Measurements from ENCODE around the gene DPP8. TPM values are rescaled to one million over a fixed set of nuclear protein-coding genes. Genes with fewer than 3 reads are reported as not detected.

Gene DPP8
- total RNA-seq, 1 experiment from 2014 or later, result 45.9 TPM

DNA sequence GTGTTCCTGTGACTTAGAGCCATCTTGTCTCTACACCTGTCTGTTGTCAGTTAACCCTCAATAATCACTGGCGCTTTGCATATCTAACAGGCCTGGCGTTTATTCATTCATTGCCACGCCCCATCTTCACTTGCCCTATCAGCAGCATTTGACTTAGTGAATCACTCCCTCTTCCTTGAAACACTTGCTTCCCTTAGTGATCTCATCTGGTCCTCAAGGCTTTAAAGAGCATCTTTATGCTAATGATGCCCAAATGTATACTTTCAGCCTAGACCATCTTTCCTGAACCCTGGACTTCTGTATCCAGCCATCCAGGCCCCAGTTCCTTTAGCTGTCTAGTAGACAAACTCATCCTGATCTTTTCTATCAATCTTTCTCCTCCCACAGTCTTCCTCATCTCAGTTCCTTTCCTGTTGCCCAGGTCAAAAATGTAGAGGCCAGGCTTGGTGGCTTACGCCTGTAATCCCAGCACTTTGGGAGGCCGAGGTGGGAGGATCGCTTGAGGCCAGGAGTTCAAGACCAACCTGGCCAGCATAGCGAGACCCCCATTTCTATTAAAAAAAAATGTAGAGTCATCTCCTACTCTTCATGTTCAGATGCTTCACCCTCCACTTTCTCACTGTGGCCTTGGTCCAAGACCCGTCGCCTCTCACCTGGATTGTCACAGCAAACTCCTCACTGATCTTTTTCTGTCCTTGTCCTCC, 93.4 kb downstream of the DPP8 start:
- H3K36me3 Mint-ChIP-seq (ENCODE audit: insufficient read depth, unreplicated experiment), result peaks cover 17% of the 10 kb centered on the region
- peak overlapping the region; percentile 71 for H3K4me3 Mint-ChIP-seq (ENCODE audit: low read depth, unreplicated experiment)
- H3K4me1 Mint-ChIP-seq (ENCODE audit: low read depth, unreplicated experiment), result peaks cover 37% of the 10 kb centered on the region
- H3K27ac Mint-ChIP-seq (ENCODE audit: unreplicated experiment), result no peak overlapping the region
- no peaks in the 10 kb centered on the region for H3K9me3 Mint-ChIP-seq (ENCODE audit: low read depth, unreplicated experiment)
- intact Hi-C loops (cut with micrococcal nuclease; ENCODE audit: unreplicated experiment), result no loop called here
- DNase-seq, result no peak
- TF ChIP-seq, protein P1, sequence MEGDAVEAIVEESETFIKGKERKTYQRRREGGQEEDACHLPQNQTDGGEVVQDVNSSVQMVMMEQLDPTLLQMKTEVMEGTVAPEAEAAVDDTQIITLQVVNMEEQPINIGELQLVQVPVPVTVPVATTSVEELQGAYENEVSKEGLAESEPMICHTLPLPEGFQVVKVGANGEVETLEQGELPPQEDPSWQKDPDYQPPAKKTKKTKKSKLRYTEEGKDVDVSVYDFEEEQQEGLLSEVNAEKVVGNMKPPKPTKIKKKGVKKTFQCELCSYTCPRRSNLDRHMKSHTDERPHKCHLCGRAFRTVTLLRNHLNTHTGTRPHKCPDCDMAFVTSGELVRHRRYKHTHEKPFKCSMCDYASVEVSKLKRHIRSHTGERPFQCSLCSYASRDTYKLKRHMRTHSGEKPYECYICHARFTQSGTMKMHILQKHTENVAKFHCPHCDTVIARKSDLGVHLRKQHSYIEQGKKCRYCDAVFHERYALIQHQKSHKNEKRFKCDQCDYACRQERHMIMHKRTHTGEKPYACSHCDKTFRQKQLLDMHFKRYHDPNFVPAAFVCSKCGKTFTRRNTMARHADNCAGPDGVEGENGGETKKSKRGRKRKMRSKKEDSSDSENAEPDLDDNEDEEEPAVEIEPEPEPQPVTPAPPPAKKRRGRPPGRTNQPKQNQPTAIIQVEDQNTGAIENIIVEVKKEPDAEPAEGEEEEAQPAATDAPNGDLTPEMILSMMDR (IDR thresholded peaks at IDR 0.05; ENCODE audit: unreplicated experiment), result no peak
- no TSS peak for BruUV-seq (replicated peaks)
- H3K27me3 Mint-ChIP-seq (ENCODE audit: unreplicated experiment), result peaks cover 72% of the 10 kb centered on the region
- CTCF ChIA-PET, result no interaction called here

DNA sequence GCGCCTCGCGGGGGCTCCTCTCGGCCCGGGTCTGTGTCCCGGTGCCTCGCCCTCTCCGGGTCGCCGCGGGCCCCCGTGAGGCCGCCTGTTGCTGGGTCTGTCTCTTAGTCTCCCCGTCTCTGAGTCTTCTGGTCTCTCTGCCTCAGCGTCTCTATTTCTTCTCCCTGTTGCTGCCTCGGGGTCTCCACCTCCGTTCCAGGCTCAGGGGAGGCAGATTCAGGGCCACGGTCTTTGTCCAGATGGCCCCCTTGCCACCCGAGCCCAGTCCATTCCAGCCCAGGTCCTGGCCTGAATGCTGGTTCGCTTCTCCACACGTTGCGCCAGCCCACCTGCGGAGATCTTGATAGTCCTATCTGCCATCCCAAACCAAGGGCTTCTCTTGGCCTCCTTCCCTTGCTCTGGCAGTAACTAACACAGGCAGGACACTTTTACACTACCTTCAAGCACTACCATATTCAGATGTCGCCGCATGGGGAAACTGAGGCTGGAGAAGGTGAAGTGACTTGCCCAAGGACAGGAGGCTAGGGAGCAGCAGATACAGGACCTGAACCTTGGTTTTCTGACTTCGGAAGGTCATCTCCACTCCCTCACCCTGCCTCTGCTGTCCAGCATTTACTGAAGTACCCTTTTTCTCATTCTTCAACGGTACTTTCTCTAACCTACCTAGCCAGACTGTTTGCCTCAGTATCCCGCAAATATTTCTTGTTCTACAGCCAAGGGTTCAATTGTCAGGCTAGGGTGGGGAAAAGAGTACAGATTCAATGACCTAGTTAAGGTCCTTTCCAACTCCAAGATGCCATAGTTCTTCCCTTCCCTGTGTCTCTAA, 94.1 kb downstream of the DPP8 start:
- Mint-ChIP-seq H3K4me1 (ENCODE audit: low read depth, unreplicated experiment) (peaks cover 37% of the 10 kb centered on the region), H3K4me3 (ENCODE audit: low read depth, unreplicated experiment) (peak overlapping the region; percentile 71), H3K36me3 (ENCODE audit: insufficient read depth, unreplicated experiment) (peaks cover 17% of the 10 kb centered on the region), H3K9me3 (ENCODE audit: low read depth, unreplicated experiment) (no peaks in the 10 kb centered on the region), H3K27me3 (ENCODE audit: unreplicated experiment) (peaks cover 80% of the 10 kb centered on the region), H3K27ac (ENCODE audit: unreplicated experiment) (no peak overlapping the region)
- DNase-seq, result no peak
- intact Hi-C loops (cut with micrococcal nuclease; ENCODE audit: unreplicated experiment), result no loop called here
- CTCF ChIA-PET, result no interaction called here
- TF ChIP-seq, protein P1 (IDR thresholded peaks at IDR 0.05; ENCODE audit: unreplicated experiment), result no peak
- no TSS peak for BruUV-seq (replicated peaks)

DNA sequence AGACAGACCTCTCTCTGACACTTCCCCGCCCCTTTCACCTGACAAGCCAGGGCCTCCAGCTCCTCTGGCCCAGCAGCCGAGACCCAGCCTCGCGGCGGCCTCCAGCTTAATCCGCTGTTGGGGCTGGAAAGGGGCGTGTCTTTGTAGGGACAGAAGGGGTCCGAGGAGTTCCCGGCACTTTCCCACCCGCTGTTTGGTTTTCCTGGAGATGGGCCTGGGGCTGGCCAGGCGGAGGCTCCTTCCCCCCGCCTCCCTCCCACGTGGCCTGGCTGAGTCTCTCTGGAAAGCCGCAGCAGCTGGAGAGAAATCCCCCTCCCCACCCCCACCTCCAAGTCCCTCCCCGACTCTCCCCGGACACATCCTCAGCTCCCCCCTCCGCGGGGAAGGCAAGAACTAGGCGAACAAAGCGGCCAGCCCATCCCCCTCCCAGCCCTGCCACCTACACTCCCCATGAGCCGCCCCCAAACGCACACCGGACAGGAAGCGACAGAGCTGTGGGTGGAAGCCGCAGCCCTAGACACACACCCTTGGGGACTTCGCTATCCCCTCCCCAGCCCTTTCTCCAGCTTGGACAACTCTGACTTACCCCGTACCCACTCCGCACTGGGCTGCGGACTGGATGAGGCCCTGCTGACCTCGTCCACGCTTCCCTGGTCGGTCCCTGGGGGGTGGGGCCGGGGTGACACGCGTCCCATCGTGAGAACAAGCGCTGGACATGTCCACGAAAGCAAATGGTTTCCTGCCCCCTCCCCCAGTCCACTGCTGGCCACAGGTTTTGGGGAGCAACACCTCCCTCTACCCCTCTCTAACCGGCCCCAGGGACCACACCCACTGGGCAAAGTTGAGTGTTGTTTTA, 95.9 kb downstream of the DPP8 start:
- BruUV-seq (replicated peaks), result no TSS peak
- Mint-ChIP-seq H3K27me3 (ENCODE audit: unreplicated experiment) (peaks cover 96% of the 10 kb centered on the region), H3K9me3 (ENCODE audit: low read depth, unreplicated experiment) (no peaks in the 10 kb centered on the region), H3K4me1 (ENCODE audit: low read depth, unreplicated experiment) (peaks cover 37% of the 10 kb centered on the region), H3K36me3 (ENCODE audit: insufficient read depth, unreplicated experiment) (peaks cover 17% of the 10 kb centered on the region), H3K4me3 (ENCODE audit: low read depth, unreplicated experiment) (peak overlapping the region; percentile 71), H3K27ac (ENCODE audit: unreplicated experiment) (no peak overlapping the region)
- DNase-seq, result no peak
- CTCF ChIA-PET, result interaction anchor here (0.5 to 1.0 kb wide), 5 partner anchors 11 to 751 kb away, joined by 3 to 4 read pairs (median 4); no protein-coding TSS in a partner anchor
- intact Hi-C loops (cut with micrococcal nuclease; ENCODE audit: unreplicated experiment), result no loop called here
- TF ChIP-seq, protein P1 (IDR thresholded peaks at IDR 0.05; ENCODE audit: unreplicated experiment), result no peak

DNA sequence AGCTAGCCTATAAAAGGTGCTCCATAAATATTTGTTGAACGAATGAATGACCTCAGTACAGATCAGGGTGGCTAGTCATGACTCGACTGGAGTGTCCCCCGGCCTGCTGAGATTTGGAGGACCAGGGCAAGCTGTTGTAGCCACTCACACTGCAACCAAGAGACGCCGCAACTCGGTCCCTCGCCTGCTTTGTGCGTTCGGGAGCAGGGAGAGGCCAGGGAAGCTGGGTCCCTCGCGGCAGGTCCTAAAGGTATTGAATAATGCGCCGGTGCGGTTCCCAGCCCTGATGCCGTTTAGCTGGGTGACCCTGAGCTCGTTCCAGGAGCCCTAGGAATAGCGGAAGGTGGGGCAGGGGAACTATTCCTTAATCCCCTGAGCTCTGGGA, 96.5 kb downstream of the DPP8 start:
- DNase-seq, result no peak
- Mint-ChIP-seq H3K36me3 (ENCODE audit: insufficient read depth, unreplicated experiment) (peaks cover 17% of the 10 kb centered on the region), H3K27me3 (ENCODE audit: unreplicated experiment) (peaks cover 95% of the 10 kb centered on the region), H3K4me1 (ENCODE audit: low read depth, unreplicated experiment) (peaks cover 37% of the 10 kb centered on the region), H3K9me3 (ENCODE audit: low read depth, unreplicated experiment) (no peaks in the 10 kb centered on the region), H3K27ac (ENCODE audit: unreplicated experiment) (no peak overlapping the region), H3K4me3 (ENCODE audit: low read depth, unreplicated experiment) (no peak overlapping the region)
- TF ChIP-seq, protein P1 (IDR thresholded peaks at IDR 0.05; ENCODE audit: unreplicated experiment), result no peak
- CTCF ChIA-PET, result interaction anchor here (0.5 to 1.0 kb wide), 4 partner anchors 10 to 42 kb away, joined by 3 to 6 read pairs (median 4); no protein-coding TSS in a partner anchor
- no TSS peak for BruUV-seq (replicated peaks)
- intact Hi-C loops (cut with micrococcal nuclease; ENCODE audit: unreplicated experiment), result no loop called here
